GM21619 (cell line): ENCODE data around the gene PDK4.

Experiments
- ATAC-seq: cut with Tn5 transposase; IDR thresholded peaks from one replicate; pipeline ENCODE4 v1.9.1; 2021; ENCODE audit not compliant: unreplicated experiment

PDK4 gene

DNA sequence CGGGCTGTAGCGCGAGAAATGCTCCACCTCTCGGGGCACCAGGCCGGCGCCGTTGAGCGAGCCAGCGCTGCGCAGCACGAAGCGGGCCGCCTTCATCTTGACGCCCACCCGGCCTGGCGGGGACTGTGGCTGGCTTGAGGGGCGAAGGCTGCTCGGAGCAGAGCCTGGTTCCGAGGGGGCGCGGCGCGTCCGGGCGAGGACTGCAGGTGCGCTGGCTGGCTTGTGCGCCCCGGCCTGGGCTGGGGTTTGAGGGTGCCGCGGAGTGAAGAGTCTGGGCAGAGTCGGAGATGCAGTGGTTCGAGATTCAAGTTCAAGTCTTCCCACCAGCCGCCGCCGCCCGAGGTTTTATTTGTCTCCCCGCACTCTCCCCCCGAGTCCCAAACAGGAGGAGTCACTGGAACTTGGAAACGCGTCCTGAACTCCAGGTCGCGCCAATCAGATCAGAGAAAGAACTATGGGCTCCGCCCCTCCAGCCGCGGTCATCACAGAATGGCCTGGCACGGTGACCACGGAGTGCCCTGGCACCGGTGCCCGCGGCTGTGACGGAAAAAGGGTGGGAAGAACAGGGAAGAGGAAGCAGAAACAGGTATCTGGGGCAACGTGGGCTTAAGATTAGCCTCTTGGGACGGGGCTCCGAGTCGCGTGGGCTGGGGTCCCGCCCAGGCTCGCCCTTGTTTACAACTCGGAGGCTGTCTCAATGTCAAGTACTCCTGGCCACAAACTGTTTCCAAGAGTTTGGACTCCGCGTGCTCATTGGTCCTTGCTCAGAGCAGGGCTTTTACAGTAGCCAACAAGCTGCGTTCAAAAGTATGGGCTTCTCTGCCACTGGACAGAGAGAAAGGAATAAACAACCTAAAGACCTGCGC is at the start of gene PDK4:
Gene PDK4 (minus strand): TSS at position 319 of the 866 bp plus-strand sequence. CDS start 223 bp downstream, at position 96.
- no peak for ATAC-seq

DNA sequence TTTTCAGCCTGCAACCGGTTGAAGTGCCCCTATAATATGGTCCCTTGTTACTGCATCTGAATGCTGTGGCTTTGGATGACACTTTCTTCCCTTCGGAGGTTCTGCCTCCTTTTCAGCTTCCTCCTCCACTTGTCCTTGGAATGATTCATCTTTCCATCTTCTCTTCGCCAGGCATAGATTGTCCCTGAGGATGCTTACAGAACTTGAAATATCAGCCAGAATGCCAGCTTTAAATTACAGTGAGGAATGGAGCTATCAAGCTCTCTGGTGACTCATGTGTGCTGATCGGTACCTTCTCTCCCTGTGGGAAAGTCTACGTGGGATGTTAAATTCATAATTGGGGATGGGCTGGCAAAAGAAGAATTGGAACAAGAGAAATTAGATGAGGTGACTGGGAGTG is 45.9 kb upstream of the PDK4 start:
- no peak for ATAC-seq

DNA sequence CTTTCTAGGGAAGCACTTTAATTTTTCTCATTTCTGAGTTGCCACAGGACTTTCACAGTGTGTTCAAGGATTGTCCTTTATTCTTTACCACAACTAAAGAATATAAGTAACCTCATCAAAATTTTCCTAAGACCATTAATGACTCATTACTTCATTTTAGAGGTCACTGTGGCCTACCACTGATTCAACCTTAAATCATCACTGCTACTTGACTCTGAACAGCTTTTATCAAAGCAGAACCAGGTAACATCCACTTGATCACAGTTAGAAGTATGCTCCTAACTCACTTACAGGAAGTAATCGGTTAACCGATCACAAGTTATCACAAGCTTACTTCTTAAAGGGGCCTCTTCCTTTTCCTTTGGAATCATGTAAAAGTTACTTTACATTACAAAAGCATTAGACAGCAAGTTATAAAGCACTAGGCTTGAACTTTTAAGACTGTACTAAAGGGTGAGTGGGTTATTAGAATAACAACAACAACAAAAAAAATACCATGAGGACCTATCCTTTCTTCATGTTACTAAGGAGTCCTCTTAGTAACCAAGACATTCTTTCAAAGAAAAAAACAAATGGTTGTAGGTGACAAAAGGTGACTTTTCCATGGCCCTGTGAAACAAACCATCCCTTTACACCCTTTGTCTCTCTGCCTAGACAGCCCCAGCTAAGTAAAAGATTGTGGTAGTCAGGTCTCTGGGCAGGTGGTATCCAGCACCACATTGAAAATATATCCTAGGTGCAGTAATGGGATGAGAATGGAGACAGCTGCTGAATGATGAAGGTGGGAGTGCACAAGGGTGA is 40.0 kb upstream of the PDK4 start:
- no peak for ATAC-seq

DNA sequence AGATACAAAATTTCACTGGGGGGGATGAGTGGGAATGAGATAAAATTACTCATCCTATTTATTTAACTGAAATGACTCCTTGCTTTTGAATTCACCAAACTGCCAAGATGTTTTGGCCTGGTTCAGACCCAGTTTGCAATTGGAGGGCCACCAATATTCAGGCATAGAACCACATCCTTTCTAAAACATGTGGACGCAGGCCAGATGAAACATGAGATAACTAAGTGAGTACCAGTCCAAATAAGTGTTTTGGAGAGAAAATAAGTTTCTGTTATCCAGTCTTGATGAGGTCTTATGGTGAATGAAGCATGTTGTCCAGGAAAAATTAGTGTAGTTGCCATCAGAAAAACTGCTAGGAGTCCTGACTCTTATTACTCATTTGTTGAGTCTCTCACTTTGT is 36.3 kb upstream of the PDK4 start:
- no peak for ATAC-seq

DNA sequence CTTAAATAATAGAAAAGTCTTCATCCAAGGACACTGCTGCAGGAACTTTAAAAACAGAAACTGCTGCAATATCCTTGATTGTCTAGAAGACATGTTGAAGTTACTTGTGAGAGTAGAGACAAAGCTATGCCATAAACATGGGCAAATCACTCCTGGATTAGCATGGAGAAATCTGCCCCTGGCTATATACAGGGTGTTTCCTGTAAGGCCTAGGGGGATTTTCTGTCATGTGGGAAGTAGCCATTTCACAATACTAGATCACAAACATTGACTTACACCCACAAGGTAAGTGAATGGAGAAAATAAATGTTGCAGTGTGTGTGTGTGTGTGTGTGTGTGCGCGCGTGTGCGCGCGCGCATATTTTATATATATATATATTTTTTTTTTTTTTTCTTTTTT is 35.2 kb upstream of the PDK4 start:
- ATAC-seq: no peak

DNA sequence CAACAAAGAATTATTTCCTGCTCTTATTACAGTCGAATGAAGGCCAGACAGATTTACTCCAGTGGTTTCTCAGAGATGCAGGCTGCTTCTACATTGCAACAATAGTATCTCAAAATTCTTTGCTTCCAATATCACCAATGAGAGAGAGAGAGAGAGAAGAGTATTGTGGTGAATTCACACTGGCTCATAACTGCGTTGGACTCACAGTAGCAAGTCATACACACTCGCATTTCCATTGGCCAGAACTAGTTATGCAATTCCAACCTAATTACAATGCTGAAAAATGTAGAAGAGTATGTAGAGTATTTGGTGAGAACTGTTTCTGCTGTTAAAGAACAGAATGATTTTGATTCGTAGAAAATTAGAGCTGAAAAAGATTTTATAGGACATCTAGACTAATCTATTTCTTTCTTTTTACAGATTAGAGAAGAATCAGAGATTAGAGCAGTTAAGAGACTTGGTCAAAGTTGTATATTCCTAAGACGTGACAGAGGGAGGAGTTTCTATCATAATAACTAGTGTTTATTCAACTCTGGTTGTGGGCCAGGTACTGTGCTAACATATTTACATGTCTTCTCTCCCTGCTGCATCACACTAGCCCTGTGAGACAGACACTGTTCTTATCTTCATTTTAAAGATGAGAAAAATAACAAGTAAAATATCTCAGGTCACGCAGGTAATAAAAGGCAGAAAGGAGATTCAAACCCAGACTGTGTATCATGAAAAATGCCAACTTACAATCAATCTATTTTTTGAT is 34.6 kb upstream of the PDK4 start:
- ATAC-seq: no peak

DNA sequence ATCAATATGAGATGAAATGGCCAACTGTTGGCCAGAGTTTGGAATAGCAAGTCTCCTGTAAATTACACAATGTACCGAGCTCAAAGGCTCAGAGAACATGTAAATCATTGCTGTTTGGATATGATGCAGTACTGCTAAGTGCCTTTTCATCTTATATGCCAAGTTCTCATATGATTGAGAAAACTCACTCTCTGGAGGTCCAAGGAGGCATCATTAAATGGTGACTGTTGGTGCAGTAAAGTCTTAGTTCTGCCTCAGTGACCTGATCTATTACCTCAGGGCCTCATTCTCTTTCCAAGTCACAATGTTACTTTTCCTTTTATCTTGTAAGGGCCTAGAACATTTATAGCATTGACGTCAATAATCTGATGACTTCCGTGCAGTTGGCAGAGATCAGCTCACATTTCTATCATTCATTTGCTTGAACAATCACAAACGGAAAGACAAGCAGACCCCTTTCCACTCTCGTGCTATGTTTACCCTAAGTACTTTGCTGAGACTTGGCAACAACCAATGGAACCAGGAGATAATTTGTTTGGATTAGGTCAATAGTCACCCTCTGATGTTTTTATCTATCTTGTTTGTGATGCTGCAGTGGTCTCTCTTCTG is 32.6 kb upstream of the PDK4 start:
- ATAC-seq: no peak

DNA sequence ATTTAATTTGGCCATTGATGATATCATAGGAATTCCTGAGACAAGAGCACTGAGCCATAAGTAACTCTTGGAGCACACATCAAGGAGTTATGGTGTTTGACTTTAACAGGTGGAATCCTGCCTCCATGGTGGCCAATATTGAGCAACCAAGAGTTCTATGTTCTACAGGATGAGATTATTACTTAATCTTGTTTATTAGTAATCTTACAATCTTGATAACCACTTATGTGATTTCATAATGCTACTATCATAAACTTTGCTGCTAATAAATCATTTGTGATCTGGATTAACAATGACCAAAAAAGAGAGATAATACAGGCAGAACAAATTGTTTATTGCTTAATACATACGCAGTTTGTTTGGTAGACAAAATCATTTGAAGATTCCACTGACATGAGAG is 27.5 kb upstream of the PDK4 start:
- ATAC-seq: no peak

DNA sequence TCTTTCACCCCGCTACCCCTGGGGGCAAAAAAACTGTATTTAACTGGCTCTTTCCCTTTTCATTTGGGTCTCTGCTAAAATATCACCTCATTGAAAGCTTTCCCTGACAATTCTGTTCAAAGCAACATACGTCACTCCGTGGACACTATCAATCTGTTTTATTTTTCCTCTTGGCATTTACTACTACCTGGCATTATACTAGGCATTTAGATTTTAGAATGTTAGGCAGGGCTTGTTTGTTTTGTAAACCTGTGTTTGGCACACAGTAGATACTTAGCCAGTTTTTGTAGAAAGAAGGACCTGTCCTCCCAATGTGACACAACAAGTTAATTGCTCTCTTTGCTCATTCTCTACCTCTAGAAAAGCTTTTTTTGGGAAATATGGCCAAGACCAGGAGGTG is 26.5 kb upstream of the PDK4 start:
- no peak for ATAC-seq

DNA sequence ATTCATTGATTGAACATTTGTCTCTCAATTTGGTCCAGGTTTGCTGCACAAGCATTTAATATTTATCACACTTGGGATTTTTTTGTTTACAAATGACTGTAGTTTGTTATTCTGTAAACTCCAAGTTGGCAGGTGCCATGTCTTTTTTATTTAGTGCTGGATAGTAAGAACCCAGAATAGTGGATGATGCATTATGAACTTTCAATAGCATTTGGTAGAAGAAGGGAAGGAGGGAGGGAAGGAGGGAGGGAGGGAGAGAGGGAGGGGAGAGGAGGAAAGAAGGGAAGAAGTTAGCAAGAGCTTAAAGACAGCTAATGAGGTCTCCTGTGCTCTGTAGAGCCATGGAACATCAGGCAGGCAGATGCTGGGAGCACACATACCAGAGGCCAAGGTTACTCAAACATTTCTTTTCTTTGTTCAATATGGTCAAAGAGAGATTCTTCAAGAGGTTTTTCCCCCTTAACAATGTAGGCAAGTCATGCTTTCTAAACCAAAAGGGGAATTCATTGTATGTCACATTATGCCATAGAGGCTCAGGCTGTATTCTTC is 25.8 kb upstream of the PDK4 start:
- ATAC-seq: no peak

DNA sequence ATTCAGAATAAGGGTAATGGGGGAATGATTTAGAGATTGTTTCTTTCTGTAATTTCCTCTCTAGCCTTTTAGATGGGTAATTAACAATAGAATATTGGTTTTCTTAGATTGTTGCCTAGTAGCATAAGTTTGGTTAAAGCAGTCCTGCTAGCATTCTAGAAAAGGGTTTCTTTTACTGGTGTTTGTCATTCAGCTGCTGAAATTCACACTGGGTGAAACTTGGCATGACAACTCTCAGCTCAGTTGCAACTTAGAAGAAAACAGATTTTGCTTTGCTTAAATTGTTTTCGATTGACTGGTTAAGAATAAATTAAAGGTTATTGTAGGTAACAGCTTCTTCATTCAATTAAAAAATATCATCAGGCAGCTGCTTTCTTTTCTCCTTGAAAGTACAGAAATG is 25.1 kb upstream of the PDK4 start:
- no peak for ATAC-seq

DNA sequence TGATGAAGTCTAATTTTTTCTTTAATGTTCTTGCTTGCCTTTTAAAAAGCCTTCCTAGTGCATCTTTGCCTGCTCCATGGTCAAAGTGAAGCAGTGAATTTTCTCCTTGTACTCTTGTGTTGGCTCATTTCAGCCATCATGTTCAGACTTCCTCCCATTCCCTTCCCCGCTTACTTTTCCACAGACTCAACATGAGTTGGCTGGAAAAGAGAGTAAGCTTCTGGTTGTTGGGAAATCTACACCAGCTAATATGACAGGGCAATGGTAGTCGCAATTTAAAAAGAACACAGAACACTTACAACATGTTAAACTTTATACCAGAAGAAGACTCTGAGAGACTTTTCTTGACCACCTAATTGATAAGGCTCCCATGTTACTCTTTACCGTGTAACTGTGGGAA is 24.3 kb upstream of the PDK4 start:
- ATAC-seq: no peak

DNA sequence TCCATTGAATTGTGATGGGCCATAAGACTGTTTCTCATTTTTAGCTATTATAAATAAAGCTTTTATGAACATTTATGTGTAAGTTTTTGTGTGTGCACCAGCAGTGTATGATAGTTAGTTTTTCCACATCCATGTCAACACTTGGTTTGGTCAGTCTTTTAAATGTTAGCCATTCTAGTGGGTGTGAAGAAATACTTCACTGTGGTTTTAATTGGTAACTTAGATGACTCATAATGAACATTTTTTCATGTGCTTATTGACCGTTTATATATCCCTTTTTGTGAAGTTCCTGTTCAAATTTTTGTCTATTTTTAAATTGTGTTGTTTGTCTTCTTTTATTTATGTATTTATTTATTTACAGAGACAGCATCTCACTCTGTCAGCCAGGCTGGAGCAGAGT is 23.6 kb upstream of the PDK4 start:
- ATAC-seq: no peak

DNA sequence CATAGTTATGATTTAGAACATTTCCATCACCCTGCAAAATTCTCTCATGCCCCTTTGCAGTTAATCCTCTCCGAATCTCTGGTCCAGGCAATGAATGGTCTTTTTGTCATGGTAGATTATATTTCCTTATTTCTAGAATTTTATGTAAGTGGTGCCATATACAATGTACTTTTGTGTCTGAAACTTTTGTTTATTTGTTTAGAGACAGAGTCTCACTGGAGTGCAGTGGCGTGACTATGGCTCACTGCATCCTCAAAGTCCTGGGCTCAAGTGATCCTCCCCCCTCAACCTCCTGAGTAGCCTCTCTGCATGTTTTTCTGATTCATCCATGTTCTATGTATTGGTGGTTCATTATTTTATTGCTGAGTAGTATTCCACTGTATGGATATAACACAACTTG is 23.2 kb upstream of the PDK4 start:
- no peak for ATAC-seq

DNA sequence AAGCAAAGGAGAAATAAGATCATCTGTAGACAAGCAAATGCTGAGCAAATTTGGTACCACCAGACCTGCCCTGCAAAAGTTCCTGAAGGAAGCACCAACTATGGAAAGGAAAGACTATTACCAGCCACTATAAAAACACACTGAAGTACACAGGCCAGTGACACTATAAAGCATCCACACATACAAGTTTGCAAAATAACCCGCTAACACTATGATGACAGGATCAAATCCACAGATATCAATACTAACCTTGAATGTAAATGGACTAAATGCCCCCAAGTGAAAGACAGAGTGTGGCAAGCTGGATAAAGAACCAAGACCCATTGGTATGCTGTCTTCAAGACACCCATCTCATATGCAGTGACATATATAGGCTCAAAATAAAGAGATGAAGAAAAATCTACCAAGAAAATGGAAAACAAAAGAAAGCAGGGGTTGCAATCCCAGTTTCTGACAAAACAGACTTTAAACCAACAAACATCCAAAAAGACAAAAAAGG is 18.2 kb upstream of the PDK4 start:
- ATAC-seq: no peak

DNA sequence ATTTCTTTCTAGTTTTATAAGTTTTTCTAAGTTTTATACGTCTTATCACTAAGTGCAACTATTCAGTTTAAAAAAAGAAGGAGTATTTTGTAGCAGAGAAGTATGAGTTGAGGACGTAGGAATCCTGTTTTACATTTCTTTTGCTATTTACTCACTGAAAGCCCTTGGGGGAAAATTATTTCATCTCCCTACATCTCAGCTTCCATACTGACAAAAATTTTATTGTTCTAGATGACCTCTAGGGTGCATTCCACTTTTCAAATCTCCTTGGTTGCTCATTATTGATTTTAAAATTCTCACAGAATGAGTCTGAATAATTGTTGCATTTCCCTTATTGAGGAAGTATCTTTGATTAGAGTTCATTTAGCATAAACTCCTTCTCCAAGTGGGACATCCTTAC is 14.9 kb upstream of the PDK4 start:
- ATAC-seq: no peak

DNA sequence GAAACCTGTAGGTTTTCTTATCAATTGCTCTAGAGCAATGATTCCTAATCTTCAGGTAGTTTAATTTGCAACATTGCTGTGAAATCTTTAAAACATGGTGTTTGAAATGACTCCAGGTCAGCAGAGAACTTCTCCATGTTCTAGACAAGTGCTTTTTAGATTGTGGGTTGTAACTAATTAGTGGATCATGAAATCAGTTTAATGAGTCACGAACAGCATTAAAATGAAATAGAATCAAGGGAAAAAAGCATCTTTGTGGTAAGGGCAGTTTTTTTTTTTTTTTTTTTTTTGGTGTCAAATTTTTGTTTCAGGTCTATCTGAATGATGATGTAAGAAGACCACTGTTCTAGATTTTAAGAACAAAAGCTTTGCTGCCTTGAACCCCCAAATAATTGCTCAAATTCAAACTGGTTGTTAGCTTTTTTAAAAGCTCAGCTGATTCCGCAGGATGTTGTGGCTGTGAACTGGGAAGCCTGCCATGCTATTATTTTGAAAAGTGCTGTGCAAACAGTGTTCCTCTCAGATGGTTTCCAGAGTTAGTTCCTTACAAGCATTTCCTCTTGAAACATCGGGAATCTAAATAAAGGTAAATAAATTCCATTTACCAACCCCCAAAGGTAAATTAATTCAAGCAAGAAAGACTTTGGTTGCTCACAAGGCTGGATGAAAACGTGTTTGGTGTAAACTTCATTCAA is 13.1 kb upstream of the PDK4 start:
- no peak for ATAC-seq

DNA sequence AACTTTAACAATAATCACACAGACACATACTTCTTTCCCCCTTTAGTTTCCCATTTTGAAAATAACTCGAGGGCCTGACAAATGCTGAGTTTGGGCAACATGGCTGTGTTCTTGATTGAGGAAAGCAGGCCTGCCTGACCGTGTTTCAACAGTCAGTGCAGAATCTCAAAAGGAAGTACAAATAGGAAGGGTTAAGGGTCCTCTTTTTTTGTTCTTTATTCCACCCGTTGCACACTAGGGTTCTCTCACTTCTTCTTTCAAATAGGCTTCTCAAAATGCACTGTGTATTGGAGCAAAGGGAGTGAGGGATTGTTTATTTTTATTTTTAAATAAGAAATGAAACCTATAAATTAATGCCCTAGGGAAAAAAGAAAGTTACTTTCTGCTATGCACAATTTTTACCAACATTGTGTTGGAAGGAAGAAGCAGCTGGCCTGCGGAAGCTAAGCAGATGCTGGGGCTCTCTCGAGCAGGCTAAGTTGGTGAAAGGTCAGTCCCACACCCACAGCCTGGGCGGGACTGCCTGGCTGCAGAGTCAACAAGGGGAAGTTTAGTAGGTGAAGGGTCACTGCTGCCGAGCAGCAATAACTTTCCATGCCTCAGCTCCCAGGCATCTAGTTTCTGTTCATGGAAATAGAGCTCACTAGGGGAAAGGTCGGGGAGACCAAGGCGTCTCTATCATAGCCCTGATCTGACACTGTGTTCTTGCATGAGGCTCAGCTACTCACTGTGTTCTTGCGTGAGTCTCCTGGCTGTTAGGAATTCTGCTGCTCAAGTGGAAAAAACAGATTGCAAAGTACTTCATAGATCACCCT is 12.2 kb upstream of the PDK4 start:
- ATAC-seq: peak; percentile 99

DNA sequence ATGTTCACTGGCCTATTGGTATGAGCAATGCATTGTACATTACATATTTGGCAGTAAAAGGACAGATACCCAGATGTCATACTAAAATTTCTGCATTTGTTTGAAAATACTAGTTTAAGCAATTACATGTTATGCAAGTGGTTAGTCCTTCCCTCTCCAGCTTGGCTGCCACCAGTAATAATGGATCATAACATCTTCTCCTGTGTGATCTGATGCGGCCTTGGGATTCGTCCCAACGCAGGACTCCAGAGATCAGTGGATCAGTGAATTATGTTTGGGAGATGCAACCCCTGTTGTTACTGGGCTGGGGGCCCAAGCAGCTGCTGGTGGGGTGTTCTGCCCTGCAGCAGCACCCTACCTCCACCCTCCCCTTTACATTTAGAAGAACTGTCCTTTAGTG is 11.2 kb upstream of the PDK4 start:
- no peak for ATAC-seq
